GM18502 (cell line): ENCODE data around the gene ADCY9.
"Not testable (repeated sequence)": the region's sequence is repeated elsewhere in the genome, so short reads cannot be mapped to it uniquely, and the experiment has no call there.

ENCODE experiments used
- ATAC-seq: cut with Tn5 transposase; IDR thresholded peaks from one replicate; pipeline ENCODE4 v1.9.1; 2021; ENCODE audit warnings: mild to moderate bottlenecking; ENCODE audit not compliant: unreplicated experiment, poor library complexity

Gene ADCY9

DNA sequence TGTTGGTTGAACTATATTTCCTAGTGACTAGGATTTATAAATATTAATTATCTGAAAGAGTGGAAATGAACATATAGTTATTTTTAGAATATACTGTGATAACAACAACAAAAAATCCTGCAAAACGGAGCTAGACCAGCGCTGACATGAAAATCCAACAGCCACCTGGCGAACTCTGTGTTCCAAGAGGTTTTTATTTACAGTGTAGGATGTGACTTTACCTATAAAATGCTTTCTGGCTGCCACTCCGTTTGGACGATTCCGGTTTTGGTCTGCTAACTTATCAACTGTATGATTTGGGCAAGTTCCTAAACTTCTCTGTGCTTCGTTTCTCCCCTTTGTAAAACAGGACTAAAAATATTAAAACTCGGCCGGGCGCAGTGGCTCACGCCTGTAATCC, 73.7 kb downstream of the ADCY9 start:
- ATAC-seq: no peak

DNA sequence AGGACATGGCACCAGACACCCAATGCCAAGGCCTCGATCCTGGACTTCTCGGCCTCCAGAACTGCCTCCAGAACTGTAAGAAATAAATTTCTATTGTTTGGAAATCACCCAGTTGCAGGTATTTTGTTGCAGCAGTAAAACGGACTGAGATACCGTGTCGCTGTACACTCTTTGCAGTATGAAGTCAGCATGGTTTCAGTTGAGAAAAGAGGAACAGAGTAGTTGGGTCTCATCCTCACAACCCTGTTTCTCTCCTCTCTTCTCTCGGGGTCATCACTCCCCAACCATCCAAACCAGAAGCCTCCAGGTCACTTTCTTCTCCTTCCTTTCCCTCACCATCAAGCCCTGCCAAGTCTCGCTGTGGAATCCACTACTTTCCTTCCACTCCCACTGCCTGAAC, 77.8 kb downstream of the ADCY9 start:
- no peak for ATAC-seq

- not testable (repeated sequence) for ATAC-seq
Observed at GRCh38 chr16:4036952-4037351, 79.3 kb downstream of the ADCY9 start.

DNA sequence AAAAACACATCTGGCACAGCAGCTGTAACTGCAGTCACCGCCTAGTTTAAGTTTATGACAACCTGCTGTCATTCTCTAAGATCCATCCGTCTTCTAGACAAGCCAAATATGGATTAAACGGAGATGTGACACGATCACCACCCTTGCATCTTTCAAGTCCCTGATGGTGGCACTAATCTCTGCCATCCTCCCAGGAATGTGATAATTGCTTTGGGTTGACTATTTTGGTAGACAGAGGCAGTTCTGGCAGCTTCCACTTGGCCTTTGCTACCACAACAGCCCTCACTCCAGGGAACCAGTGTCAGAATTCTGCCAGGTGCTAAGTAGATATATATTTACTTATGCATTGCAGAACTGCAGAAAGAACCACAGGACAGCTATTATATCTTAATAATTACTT, 81.3 kb downstream of the ADCY9 start:
- no peak for ATAC-seq

GRCh38 chr16:4033951-4034350, 82.3 kb downstream of the ADCY9 start:
- ATAC-seq: no peak

DNA sequence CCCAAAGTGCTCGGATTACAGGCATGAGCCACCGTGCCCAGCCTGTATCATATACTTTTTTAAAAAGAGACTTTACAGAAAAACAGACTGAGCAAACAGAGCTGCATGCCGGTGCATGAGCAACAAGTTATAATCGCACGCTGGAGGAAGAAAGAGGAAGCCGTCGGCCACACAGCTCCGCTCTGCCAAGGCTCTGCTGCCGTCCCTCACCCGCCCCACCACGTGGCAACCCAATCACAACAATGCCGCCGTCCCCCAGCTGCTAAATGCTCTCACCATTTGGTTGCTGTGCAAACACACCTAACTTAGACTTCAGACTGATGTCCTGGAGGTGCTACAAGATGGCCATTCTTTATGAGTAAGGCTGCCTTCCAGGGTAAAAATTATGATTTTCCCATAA, 83.5 kb downstream of the ADCY9 start:
- ATAC-seq: no peak

DNA sequence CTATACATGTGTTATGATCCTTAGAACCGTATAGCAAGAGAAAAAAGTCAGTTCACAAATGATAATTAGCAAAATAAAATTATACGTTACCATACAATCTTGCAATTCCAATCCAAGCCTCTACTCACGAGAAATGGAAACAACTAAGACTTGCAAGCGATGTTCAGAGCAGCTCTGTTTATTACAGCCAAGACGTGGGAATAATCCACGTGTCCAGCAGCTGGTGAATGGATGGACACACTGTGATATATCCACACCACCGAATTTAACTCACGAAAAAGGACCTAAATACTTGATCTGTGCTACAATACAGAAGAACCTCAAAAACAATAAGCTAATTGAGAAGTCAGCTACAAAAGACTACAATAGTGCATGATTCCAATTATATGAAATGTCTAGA, 88.1 kb downstream of the ADCY9 start:
- no peak for ATAC-seq

- ATAC-seq: no peak
Observed at GRCh38 chr16:4026854-4027253, 89.4 kb downstream of the ADCY9 start.

DNA sequence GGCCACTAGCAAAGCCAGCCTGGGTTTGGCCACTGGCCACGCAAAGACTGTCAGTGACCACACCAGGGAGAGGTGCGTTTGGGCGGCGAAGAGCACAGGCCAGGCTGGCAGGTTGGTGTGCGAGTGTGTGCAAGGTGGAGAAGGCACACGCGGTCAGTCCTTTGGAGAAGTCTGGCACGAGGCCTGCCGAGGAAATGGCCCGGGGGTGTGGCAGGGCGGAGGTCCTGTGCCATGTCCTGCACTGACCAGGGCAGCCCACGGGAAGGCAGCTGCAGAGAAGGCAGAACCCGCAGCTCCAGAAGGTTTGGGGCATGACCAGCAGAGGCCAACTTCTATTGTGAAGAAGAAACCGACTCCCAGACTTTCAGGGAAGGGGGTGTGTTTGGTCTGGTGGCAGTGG, 90.8 kb downstream of the ADCY9 start:
- ATAC-seq: no peak

GRCh38 chr16:4021916-4022315, 94.3 kb downstream of the ADCY9 start:
- ATAC-seq: no peak

GRCh38 chr16:4021070-4021779, 95.0 kb downstream of the ADCY9 start:
- no peak for ATAC-seq

DNA sequence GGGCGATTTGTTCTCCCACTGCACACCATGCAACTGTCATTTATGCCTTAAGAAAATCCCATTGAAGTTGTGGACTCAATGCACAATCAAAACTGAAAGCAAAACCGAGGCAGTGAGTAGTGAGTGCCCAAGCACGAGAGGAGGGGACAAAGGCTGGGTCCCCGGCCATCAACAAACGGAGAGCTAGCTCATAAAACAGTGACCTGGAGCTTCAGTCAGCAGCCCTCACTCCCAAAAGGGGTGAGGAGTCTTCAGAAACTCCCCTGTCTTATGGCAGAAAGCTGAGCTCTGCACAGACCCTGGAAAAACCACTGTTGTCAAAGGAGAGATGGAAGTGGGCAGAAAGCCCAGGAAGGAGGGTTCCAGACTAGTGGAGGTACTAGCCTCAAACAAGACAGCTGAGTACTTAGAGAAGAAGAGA, 96.9 kb downstream of the ADCY9 start:
- ATAC-seq: no peak

DNA sequence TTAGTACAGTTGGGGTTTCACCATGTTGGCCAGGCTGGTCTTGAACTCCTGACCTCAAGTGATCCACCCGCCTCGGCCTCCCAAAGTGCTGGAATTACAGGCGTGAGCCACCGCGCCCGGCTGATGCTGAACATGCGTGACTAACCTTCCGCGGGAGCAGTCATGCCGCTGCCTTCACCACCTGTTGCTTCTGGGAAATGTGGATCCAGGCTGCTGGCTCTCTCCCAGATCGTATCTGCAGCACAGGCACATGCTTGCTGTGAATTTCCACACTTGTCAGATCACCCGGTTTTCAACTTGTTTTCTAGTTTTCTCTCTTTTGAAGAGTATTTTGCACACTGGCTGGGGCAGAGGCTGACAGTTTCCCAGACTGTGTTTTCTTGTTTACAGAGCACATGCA, 97.9 kb downstream of the ADCY9 start:
- no peak for ATAC-seq

DNA sequence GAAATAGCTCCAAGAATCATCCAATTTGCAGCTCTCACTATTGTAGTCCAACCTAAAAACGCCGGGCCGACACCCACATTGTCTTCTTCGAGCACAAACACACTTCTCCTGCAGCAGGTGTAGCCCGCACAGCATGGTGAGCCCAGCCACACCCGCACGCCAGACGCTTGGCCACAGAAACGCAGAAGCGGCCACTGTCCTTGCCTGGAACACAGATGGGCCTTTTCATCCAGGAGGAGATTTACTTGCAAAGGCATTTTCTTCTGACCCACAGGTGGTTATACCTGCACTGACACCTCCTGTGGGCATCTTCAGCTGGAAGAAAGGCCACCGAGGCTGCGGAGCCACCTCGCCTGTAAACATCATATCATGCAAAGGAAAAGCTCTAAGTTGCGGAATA, 98.4 kb downstream of the ADCY9 start:
- ATAC-seq: no peak

DNA sequence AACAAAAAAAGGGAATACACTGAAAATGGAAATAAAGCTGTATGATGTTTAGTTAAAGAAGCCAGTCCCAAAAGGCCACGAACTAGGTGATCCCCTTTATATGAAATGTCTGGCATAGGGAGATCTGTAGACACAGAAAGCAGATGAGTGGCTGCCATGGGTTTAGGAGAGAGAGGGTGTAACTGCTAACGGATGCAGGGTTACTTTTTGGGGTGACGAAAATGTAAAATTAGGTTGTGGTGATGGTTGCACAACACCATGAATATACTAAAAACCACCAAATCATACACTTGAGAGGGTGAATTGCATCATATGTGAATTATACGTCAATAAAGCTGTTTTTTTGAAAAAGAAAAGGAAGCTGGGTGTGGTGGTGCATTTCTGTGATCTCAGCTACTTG, 99.6 kb downstream of the ADCY9 start:
- ATAC-seq: no peak

GRCh38 chr16:4016005-4016352, 100.3 kb downstream of the ADCY9 start:
- no peak for ATAC-seq

- ATAC-seq: no peak
Observed at GRCh38 chr16:4015275-4016004, 100.8 kb downstream of the ADCY9 start.

DNA sequence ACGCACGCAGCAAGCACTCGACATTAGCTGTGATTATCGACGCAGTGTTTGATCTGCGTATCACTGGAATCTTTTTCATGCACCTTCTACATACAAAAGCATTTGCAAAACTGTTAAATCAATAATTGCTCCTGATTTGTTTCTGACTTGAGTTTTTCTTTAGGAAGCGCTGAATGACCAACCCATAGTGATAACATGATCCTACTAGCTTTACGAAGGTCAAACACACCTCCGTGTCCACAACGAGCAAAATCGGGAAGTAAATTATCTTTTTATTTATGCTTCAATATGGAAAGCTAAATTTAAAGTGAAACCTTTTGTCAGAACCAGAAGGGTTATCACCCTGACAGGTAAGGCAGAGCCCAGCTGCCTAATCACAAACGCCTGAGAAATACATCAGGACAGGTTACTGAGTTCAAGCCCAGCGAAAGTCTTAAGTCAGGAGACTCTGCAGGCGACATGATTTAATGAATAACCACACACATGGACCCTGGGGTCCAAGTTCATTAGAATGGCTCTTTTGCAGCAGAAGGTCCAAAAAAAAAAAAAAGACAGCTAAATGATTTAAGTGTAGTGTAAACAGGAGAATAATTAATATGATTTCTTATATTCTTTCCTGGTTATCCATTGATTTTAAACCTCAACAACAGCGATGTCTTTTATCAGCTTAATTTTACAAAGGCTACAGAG, 104.2 kb downstream of the ADCY9 start:
- ATAC-seq: no peak

- ATAC-seq: no peak
Observed at GRCh38 chr16:4011225-4011939, 104.9 kb downstream of the ADCY9 start.

- ATAC-seq: no peak
Observed at GRCh38 chr16:4010225-4011158, 105.8 kb downstream of the ADCY9 start.
